Uterus (tissue), 4 donors: ENCODE measurements around the gene GPR150. TPM values are rescaled to one million over a fixed set of nuclear protein-coding genes. Genes with fewer than 3 reads are reported as not detected.
"Not testable (repeated sequence)": the region's sequence is repeated elsewhere in the genome, so short reads cannot be mapped to it uniquely, and the experiment has no call there.

ENCODE experiments used
- DNase-seq, 2 donors: peaks; one replicate each; pipeline ENCODE4 v3.0.0-alpha.2; 2019 to 2020
- H3K27ac ChIP-seq, 2 donors: fragments of 200-600 bp; sonication (generic); 1 replicate in 1 of 2; 2 replicates in 1 of 2; pipeline ENCODE4 v1.5.1; 2016 to 2018
- H3K27me3 ChIP-seq, 2 donors: fragments of 200-600 bp; sonication (generic); one replicate each; pipeline ENCODE4 v1.5.1; 2018 to 2019; ENCODE audit warnings: control low read depth in 1 of 2
- H3K36me3 ChIP-seq, 2 donors: fragments of 200-600 bp; sonication (generic); one replicate each; pipeline ENCODE4 v1.5.1; 2019; ENCODE audit warnings: control low read depth in 1 of 2
- H3K4me1 ChIP-seq, 2 donors: fragments of 200-600 bp; sonication (generic); one replicate each; pipeline ENCODE4 v1.5.1; 2018 to 2019; ENCODE audit warnings: control low read depth in 1 of 2
- H3K4me3 ChIP-seq, 2 donors: fragments of 200-600 bp; sonication (generic); 1 replicate in 1 of 2; 2 replicates in 1 of 2; pipeline ENCODE4 v1.5.1; 2018 to 2019; ENCODE audit warnings: mild to moderate bottlenecking in 1 of 2
- H3K9me3 ChIP-seq, 2 donors: fragments of 200-600 bp; sonication (generic); one replicate each; pipeline ENCODE4 v1.5.1; 2019; ENCODE audit warnings: control low read depth in 1 of 2
- POLR2A ChIP-seq, 2 donors: fragments of 450-650 bp; IDR thresholded peaks; one replicate each; pipeline ENCODE4 v1.6.1; 2016; ENCODE audit warnings: antibody characterized with exemption in 2 of 2, mild to moderate bottlenecking in 1 of 2, moderate library complexity in 1 of 2
- intact Hi-C: fragments of 100-400 bp; cut with DNase I; formaldehyde crosslinking; loops from one replicate; pipeline ENCODE4 v1.15.1; 2023; ENCODE audit warnings: low total_unique reads
- total RNA-seq, 4 donors: library from RNA; depleted of rRNA in 3 of 4; stranded (reverse); fragments of >200 nt in 3 of 4; gene quantifications; one replicate each; pipeline versions ENCODE4 v1.1.0 to v1.2.4, GENCODE V29; 2014 to 2023
- TF ChIP-seq, protein P1 (sequence below), 4 experiments: fragments of 200-600 bp in 2 of 4; fragments of 450-650 bp in 2 of 4; sonication (generic) in 2 of 4; IDR thresholded peaks; one replicate each; pipeline ENCODE4 v1.5.1; 2016 to 2019; ENCODE audit warnings: antibody characterized with exemption in 4 of 4, mild to moderate bottlenecking in 2 of 4, moderate library complexity in 1 of 4
- donor health status: DM: yes; HTN: yes; CAD: no.

Gene GPR150
- total RNA-seq, 4 donors from 2014 or later: not detected

DNA sequence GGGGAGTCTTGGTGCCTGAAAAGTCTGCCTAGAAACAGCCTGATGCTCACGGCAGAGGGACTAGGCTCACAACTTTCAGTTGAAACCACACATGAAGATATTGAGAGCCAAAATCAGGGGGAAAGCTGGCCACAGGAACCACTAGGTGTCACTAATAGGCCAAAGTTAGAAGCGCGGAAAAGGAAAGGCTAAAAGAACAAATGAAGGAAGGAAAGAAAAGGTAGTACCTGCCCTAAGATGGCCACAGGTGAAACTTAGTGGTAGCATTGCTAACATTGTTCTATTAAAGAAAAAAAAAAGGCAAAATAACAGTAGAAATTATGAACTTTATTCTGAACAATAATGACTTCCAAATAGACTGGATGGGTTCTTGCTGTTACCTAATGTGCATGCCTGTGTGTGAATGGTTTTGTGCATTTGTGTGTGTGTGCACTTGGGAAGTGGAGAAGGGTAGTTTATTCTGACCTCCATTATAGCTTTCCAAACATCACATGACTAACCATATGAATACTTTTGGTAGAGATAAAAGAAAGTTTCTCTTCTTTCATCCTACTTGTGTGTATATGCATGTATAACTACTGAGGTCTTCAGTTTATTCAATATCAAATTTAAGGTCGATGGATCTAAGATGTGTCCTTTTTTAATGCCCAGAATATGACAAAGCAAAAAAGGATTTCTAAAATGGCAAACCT, 24.6 kb downstream of the GPR150 start:
- DNase-seq: peak; percentile 38 to 55
- H3K27ac ChIP-seq: peak overlapping the region; percentile 86 to 93
- H3K27me3 ChIP-seq: no peaks in the 10 kb centered on the region
- no peak overlapping the region for H3K4me3 ChIP-seq
- H3K9me3 ChIP-seq: no peaks in the 10 kb centered on the region
- intact Hi-C loops: loop anchor here (10.0 kb wide), 1 partner anchor 200 kb away; no protein-coding TSS in a partner anchor
- no peaks in the 10 kb centered on the region for H3K36me3 ChIP-seq
- H3K4me1 ChIP-seq: no peaks in the 10 kb centered on the region
- TF ChIP-seq POLR2A (IDR thresholded peaks at IDR 0.05): no peak
- TF ChIP-seq, protein P1, sequence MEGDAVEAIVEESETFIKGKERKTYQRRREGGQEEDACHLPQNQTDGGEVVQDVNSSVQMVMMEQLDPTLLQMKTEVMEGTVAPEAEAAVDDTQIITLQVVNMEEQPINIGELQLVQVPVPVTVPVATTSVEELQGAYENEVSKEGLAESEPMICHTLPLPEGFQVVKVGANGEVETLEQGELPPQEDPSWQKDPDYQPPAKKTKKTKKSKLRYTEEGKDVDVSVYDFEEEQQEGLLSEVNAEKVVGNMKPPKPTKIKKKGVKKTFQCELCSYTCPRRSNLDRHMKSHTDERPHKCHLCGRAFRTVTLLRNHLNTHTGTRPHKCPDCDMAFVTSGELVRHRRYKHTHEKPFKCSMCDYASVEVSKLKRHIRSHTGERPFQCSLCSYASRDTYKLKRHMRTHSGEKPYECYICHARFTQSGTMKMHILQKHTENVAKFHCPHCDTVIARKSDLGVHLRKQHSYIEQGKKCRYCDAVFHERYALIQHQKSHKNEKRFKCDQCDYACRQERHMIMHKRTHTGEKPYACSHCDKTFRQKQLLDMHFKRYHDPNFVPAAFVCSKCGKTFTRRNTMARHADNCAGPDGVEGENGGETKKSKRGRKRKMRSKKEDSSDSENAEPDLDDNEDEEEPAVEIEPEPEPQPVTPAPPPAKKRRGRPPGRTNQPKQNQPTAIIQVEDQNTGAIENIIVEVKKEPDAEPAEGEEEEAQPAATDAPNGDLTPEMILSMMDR (IDR thresholded peaks at IDR 0.05): peak; percentile 63 to 67 (median 66)

DNA sequence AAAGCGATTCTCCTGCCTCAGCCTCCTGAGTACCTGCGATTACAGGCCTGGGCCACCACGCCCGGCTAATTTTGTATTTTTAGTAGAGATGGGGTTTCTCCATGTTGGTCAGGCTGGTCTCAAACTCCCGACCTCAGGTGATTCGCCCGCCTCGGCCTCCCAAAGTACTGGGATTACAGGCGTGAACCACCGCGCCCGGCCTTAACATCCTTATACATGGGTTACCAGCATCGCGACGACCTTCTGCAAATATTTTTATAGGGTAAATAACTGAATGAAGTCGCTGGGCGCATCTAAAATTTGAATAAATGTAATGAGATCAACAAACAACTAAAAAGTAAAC, 26.3 kb downstream of the GPR150 start:
- intact Hi-C loops: loop anchor here (10.0 kb wide), 1 partner anchor 199 kb away; no protein-coding TSS in a partner anchor
- DNase-seq, H3K4me1 ChIP-seq, H3K9me3 ChIP-seq, H3K27me3 ChIP-seq, H3K36me3 ChIP-seq: not testable (repeated sequence)
- Histone ChIP-seq H3K4me3 (peak overlapping the region; percentile 44 to 58), H3K27ac (peak overlapping the region; percentile 86 to 93)

DNA sequence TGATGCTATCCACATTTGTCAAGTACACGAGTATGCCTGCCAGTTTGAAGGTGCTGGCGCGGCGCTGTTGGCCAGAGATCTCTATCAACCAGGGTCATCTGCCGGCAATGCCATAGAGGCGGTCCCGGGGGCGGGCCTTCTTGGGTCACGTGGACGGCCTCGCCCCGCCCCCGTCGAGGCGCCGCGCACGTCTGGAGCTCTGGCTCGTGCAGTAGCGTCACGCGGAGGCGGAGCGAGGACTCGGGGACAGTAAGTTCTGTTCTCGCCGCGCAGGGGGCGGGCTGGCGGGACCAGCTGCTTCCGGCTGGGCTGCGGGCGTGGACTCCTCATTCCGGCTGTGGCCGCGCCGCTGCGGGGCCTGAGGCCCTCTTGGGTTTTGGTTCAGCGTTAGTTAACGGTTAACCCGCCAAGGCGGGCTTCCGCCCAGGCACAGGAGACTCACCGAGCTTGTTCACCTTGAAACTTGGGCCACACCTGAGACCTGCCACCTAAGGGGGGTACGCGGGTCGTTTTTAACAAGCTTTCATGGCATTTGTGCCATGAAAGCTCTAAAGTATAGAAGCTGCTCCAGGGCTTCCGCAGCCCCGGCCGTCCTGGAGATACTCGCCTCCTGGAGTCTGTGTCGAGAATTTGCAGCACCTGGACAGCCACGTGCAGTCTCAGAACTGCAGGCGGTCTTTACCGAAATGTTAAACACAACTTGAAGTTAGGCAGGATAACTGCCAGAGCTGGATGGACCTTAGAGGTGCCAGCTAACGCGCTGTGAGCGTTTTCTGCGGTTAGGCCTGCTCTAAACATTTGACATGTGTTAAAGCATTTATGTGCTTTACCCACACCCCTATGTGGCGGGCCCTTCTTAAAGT, 26.9 kb downstream of the GPR150 start, which contains the start of gene RFESD:
TSS of gene RFESD (plus strand) at position 209 of the 863 bp plus-strand sequence. CDS start 5,495 bp downstream, outside the sequence.
- intact Hi-C loops: loop anchor here (10.0 kb wide), 1 partner anchor 198 kb away; no protein-coding TSS in a partner anchor
- Histone ChIP-seq H3K36me3 (no peaks in the 10 kb centered on the region), H3K4me3 (peak within 1 kb of the TSS; percentile 44 to 58), H3K9me3 (no peaks in the 10 kb centered on the region), H3K27ac (peak within 1 kb of the TSS; percentile 86 to 93), H3K27me3 (no peaks in the 10 kb centered on the region), H3K4me1 (no peaks in the 10 kb centered on the region)
- TF ChIP-seq, protein P1 (IDR thresholded peaks at IDR 0.05): peak in 2 of 4 experiments; percentile 19 to 28
- peak; percentile 90 to 94 for TF ChIP-seq POLR2A (IDR thresholded peaks at IDR 0.05)
- peak; percentile 98 for DNase-seq

DNA sequence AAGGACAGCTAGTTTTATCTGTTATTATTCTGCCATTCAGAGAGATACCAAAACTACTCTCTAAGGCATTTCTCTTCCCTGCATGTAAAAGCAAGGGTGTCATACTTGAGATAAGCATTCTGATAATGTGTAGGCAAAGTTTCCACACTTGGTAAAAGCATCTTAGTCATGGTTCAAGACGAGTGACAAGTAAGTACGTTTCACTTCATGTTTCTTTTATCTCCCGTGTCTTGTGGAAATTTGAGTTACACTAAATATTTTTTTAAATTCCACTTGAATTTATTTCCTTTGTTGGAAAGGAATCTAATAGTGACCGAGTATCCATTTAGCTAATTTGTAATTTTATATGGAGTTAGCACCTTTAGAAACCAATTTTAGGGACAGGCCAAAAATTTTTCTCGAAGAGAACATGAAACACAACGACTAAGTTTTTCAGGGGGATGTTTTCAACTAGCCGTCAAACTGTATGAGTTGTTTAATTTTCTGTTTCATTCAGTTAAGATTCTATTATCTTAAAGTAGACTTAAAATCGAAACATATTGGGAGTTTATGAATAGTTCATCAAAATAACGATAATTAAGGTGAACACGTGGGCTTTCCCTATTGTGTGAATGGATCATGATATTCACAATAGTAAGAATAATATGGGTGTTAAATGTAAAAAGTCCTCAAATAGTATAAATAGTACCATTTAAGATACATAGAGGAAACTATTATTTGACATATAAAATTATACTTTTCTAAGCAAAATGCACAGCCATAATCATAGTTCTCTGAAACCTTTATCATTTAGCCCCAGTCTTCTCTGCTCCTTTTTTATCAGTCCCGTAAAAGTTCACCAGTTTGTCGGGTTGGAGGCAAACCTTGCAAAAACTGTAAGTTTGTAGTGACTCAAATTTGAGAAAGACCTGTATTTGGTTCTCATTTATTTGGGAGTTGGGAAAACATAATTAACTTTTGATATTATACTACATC, 28.3 kb downstream of the GPR150 start:
- Histone ChIP-seq H3K27ac (peak overlapping the region in 1 of 2 donors; percentile 86), H3K4me3 (no peak overlapping the region), H3K4me1 (no peaks in the 10 kb centered on the region), H3K36me3 (no peaks in the 10 kb centered on the region), H3K9me3 (no peaks in the 10 kb centered on the region), H3K27me3 (no peaks in the 10 kb centered on the region)
- intact Hi-C loops: loop anchor here (10.0 kb wide), 1 partner anchor 197 kb away; no protein-coding TSS in a partner anchor
- DNase-seq: no peak
- TF ChIP-seq, protein P1 (IDR thresholded peaks at IDR 0.05): no peak
- no peak for TF ChIP-seq POLR2A (IDR thresholded peaks at IDR 0.05)

DNA sequence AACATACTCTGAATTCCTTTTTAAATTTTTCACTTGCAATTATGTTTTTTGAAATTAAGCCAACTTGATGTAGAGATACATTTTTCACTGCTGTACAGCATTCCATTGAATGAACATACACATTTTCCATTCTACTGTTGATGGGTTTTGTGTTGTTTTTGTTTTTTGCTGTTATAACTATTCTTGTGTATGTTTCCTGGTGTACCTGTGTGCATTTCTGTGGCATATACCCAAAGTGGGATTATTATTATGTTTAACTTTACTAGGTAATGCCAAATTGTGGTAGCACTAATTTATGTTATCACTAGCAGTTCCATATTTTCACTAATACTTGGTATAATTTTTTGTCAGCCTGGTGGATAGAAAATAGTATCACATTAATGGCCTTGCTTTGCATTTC, 29.4 kb downstream of the GPR150 start:
- DNase-seq: no peak
- Histone ChIP-seq H3K4me3 (no peak overlapping the region), H3K9me3 (no peaks in the 10 kb centered on the region), H3K36me3 (no peaks in the 10 kb centered on the region), H3K27me3 (no peaks in the 10 kb centered on the region), H3K27ac (no peak overlapping the region), H3K4me1 (no peaks in the 10 kb centered on the region)
- intact Hi-C loops: loop anchor here (10.0 kb wide), 1 partner anchor 196 kb away; no protein-coding TSS in a partner anchor
- no peak for TF ChIP-seq POLR2A (IDR thresholded peaks at IDR 0.05)
- TF ChIP-seq, protein P1 (IDR thresholded peaks at IDR 0.05): no peak
